ENCODE results near the gene WIPF2.
"Not testable (repeated sequence)": the region's sequence is repeated elsewhere in the genome, so short reads cannot be mapped to it uniquely, and the experiment has no call there.

The WIPF2 gene

GRCh38 chr17:40295488-40296436, 76.7 kb downstream of the WIPF2 start:
- no peak for DNase-seq (ENCODE audit: low spot score)

GRCh38 chr17:40297511-40297910, 78.4 kb downstream of the WIPF2 start:
- DNase-seq (ENCODE audit: low spot score): no peak

GRCh38 chr17:40298726-40299125, 79.6 kb downstream of the WIPF2 start:
- no peak for DNase-seq (ENCODE audit: low spot score)

- DNase-seq (ENCODE audit: low spot score): not testable (repeated sequence)
These were observed 80.2 kb downstream of the WIPF2 start for GRCh38 chr17:40299159-40299757.

GRCh38 chr17:40301315-40301714, 82.2 kb downstream of the WIPF2 start:
- no peak for DNase-seq (ENCODE audit: low spot score)

GRCh38 chr17:40303009-40303657, 84.0 kb downstream of the WIPF2 start:
- DNase-seq (ENCODE audit: low spot score): peak; percentile 81

GRCh38 chr17:40303708-40304551, 84.8 kb downstream of the WIPF2 start:
- DNase-seq (ENCODE audit: low spot score): no peak

- DNase-seq (ENCODE audit: low spot score): not testable (repeated sequence)
These were observed 85.4 kb downstream of the WIPF2 start for GRCh38 chr17:40304552-40304863.

- not testable (repeated sequence) for DNase-seq (ENCODE audit: low spot score)
These were observed 85.8 kb downstream of the WIPF2 start for GRCh38 chr17:40304866-40305265.

- no peak for DNase-seq (ENCODE audit: low spot score)
These were observed 87.3 kb downstream of the WIPF2 start for GRCh38 chr17:40306395-40306794.

- DNase-seq (ENCODE audit: low spot score): no peak
These were observed 88.1 kb downstream of the WIPF2 start for GRCh38 chr17:40307001-40307730.

GRCh38 chr17:40307740-40308239, 88.7 kb downstream of the WIPF2 start:
- DNase-seq (ENCODE audit: low spot score): no peak

GRCh38 chr17:40309031-40309948, 90.2 kb downstream of the WIPF2 start, which contains the start of gene RARA:
RARA (plus strand) TSS chr17:40309180; CDS start chr17:40331219, 22,039 bp downstream.
- DNase-seq (ENCODE audit: low spot score): peak; percentile 92

GRCh38 chr17:40309949-40310510, 90.9 kb downstream of the WIPF2 start:
- peak; percentile 87 for DNase-seq (ENCODE audit: low spot score)

GRCh38 chr17:40310882-40311391, 91.8 kb downstream of the WIPF2 start:
- DNase-seq (ENCODE audit: low spot score): peak; percentile 89

- peak; percentile 44 for DNase-seq (ENCODE audit: low spot score)
These were observed 92.5 kb downstream of the WIPF2 start for GRCh38 chr17:40311575-40311974.

GRCh38 chr17:40312131-40312731, 93.1 kb downstream of the WIPF2 start:
- peak; percentile 57 for DNase-seq (ENCODE audit: low spot score)

- no peak for DNase-seq (ENCODE audit: low spot score)
These were observed 94.0 kb downstream of the WIPF2 start for GRCh38 chr17:40312893-40313667.
